Suprapubic skin (tissue), 4 donors: ENCODE data around the gene KRTAP4-4. TPM values are rescaled to one million over a fixed set of nuclear protein-coding genes. Genes with fewer than 3 reads are reported as not detected.
"Not testable (repeated sequence)": the region's sequence is repeated elsewhere in the genome, so short reads cannot be mapped to it uniquely, and the experiment has no call there.

ENCODE experiments used
- DNase-seq, 2 donors: peaks; one replicate each; pipeline ENCODE4 v3.0.0-alpha.2; 2019; ENCODE audit warnings: low spot score in 2 of 2
- H3K27ac ChIP-seq: fragments of 200-600 bp; sonication (generic); one replicate; pipeline ENCODE4 v1.5.1; 2019
- H3K27me3 ChIP-seq: fragments of 200-600 bp; sonication (generic); one replicate; pipeline ENCODE4 v1.5.1; 2019
- H3K36me3 ChIP-seq: fragments of 200-600 bp; sonication (generic); one replicate; pipeline ENCODE4 v1.5.1; 2019
- H3K4me1 ChIP-seq: fragments of 200-600 bp; sonication (generic); one replicate; pipeline ENCODE4 v1.5.1; 2019
- H3K4me3 ChIP-seq: fragments of 200-600 bp; sonication (generic); one replicate; pipeline ENCODE4 v1.5.1; 2019; ENCODE audit warnings: mild to moderate bottlenecking
- H3K9me3 ChIP-seq: fragments of 200-600 bp; sonication (generic); one replicate; pipeline ENCODE4 v1.5.1; 2019
- EP300 ChIP-seq: sonication (generic); formaldehyde crosslinking; IDR thresholded peaks from one replicate; pipeline ENCODE4 v1.6.1; 2017; ENCODE audit warnings: antibody characterized with exemption
- POLR2A ChIP-seq, 2 donors: fragments of 450-650 bp; IDR thresholded peaks; one replicate each; pipeline ENCODE4 v1.6.1; 2017; ENCODE audit warnings: antibody characterized with exemption in 2 of 2, mild to moderate bottlenecking in 2 of 2, moderate library complexity in 2 of 2
- POLR2AphosphoS5 ChIP-seq, 3 donors: sonication (generic); formaldehyde crosslinking; IDR thresholded peaks; one replicate each; pipeline ENCODE4 v1.6.1; 2017; ENCODE audit warnings: antibody characterized with exemption in 3 of 3
- WGBS: methylation state at CpG from one replicate; pipeline ENCODE4 v1.1.5; 2018; 5-methylcytosine and 5-hydroxymethylcytosine counted together
- total RNA-seq, 4 donors: library from RNA; depleted of rRNA; stranded (reverse); fragments of >200 nt; gene quantifications; one replicate each; pipeline ENCODE4 v1.1.0, GENCODE V29; 2016
- TF ChIP-seq, protein P1 (sequence below), 2 donors: fragments of 200-600 bp in 1 of 2; fragments of 450-650 bp in 1 of 2; sonication (generic) in 1 of 2; IDR thresholded peaks; one replicate each; pipeline ENCODE4 v1.5.1; 2016 to 2019; ENCODE audit warnings: antibody characterized with exemption in 2 of 2, mild to moderate bottlenecking in 1 of 2, moderate library complexity in 1 of 2

The KRTAP4-4 gene
- total RNA-seq, 4 donors from 2014 or later, result 7.7 to 81.7 (median 24.6) TPM; not detected in 1

DNA sequence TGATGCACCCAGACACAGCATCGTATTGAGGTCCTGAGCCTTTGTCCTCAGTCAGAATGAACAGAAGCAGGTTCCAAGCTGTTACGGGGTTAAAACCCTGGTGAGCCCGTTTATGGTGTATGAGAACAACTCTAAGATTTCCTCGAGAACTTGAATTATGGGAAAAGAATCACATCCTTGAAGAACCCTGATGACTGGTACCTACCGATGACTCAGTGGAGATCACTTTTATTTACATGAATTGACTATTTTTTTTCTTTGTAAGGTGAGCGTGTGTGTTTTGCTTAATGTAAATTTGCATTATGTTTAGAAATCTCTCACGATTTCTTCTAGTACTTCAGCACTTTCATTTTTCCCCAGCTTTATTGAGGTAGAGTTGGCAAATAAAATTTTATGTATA lies 3.3 kb upstream of the KRTAP4-4 start:
- Histone ChIP-seq H3K4me3 (no peak overlapping the region), H3K36me3 (no peaks in the 10 kb centered on the region), H3K27ac (no peak overlapping the region), H3K9me3 (no peaks in the 10 kb centered on the region), H3K27me3 (peaks cover 12% of the 10 kb centered on the region), H3K4me1 (no peaks in the 10 kb centered on the region)
- TF ChIP-seq, protein P1, sequence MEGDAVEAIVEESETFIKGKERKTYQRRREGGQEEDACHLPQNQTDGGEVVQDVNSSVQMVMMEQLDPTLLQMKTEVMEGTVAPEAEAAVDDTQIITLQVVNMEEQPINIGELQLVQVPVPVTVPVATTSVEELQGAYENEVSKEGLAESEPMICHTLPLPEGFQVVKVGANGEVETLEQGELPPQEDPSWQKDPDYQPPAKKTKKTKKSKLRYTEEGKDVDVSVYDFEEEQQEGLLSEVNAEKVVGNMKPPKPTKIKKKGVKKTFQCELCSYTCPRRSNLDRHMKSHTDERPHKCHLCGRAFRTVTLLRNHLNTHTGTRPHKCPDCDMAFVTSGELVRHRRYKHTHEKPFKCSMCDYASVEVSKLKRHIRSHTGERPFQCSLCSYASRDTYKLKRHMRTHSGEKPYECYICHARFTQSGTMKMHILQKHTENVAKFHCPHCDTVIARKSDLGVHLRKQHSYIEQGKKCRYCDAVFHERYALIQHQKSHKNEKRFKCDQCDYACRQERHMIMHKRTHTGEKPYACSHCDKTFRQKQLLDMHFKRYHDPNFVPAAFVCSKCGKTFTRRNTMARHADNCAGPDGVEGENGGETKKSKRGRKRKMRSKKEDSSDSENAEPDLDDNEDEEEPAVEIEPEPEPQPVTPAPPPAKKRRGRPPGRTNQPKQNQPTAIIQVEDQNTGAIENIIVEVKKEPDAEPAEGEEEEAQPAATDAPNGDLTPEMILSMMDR (IDR thresholded peaks at IDR 0.05), result no peak
- TF ChIP-seq POLR2AphosphoS5 (IDR thresholded peaks at IDR 0.05), result no peak
- no peak for TF ChIP-seq POLR2A (IDR thresholded peaks at IDR 0.05)
- no peak for TF ChIP-seq EP300
- DNase-seq, result no peak
- 74% methylated on average over 7 of the region's 7 CpGs for WGBS

DNA sequence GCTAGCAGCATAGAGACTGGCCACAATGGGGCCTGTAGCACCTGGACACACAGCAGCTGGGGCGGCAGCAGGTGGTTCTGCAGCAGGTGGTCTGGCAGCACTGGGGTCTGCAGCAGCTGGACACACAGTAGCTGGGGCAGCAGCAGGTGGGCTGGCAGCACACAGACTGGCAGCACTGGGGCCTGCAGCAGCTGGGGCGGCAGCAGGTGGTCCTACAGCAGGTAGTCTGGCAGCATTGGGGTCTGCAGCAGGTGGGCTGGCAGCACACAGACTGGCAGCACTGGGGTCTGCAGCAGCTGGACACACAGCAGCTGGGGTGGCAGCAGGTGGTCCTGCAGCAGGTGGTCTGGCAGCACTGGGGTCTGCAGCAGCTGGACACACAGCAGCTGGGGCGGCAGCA lies 358 bp downstream of the KRTAP4-4 start:
- WGBS, result no CpG with 5 or more reads among the region's 3 CpGs
- H3K36me3 ChIP-seq, DNase-seq, H3K9me3 ChIP-seq, H3K4me1 ChIP-seq, H3K27ac ChIP-seq, H3K4me3 ChIP-seq: not testable (repeated sequence)
- peaks cover 16% of the 10 kb centered on the region for H3K27me3 ChIP-seq

DNA sequence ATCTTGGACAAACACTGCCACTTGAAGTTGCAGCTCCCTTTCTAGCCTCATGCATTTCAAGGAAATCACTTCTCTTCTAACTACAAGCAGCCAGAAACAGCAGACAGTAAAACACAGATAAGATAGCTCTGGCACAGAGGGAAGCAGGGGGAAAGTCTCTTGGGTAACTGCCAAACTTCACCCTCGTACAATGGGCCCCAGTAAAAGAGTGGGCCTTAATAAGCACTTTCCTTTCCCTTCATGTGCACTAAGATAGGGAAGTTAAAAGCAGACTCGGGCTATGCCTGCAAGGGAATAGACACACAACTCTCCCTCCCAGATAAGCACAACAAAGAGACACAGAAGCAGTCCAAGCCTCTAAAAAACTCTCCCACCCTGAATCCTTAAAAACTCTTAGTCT lies 6.7 kb downstream of the KRTAP4-4 start:
- no peaks in the 10 kb centered on the region for H3K36me3 ChIP-seq
- no peaks in the 10 kb centered on the region for H3K4me1 ChIP-seq
- H3K27ac ChIP-seq, result no peak overlapping the region
- TF ChIP-seq POLR2A (IDR thresholded peaks at IDR 0.05) (no peak), POLR2AphosphoS5 (IDR thresholded peaks at IDR 0.05) (no peak), EP300 (no peak)
- TF ChIP-seq, protein P1 (IDR thresholded peaks at IDR 0.05), result no peak
- peaks cover 3% of the 10 kb centered on the region for H3K27me3 ChIP-seq
- WGBS, result 42% methylated on average over 2 of the region's 2 CpGs
- DNase-seq, result no peak
- H3K9me3 ChIP-seq, result no peaks in the 10 kb centered on the region
- no peak overlapping the region for H3K4me3 ChIP-seq

DNA sequence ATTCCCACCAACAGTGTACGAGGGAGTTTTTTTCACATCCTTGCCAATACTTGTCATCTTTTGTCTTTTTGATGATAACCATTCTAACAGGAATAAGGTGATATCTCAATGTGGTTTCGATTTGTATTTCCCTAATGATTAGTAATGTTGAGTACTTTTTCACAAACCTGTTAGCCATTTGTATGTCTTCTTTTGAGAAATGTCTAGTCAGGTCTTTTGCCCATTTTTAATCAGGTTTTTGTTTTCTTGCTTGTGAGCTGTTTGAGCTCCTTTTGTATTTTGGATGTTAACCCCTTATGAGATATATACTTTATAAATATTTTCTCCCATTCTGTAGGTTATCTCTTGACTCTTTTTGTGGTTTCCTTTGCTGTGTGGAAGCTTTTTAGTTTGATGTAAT lies 9.0 kb downstream of the KRTAP4-4 start:
- no peaks in the 10 kb centered on the region for H3K27me3 ChIP-seq
- no peaks in the 10 kb centered on the region for H3K9me3 ChIP-seq
- WGBS, result 72% methylated on average over 2 of the region's 2 CpGs
- H3K27ac ChIP-seq, result no peak overlapping the region
- no peak overlapping the region for H3K4me3 ChIP-seq
- DNase-seq, result no peak
- no peaks in the 10 kb centered on the region for H3K4me1 ChIP-seq
- TF ChIP-seq, protein P1 (IDR thresholded peaks at IDR 0.05), result no peak
- TF ChIP-seq POLR2A (IDR thresholded peaks at IDR 0.05) (no peak), POLR2AphosphoS5 (IDR thresholded peaks at IDR 0.05) (no peak), EP300 (no peak)
- H3K36me3 ChIP-seq, result no peaks in the 10 kb centered on the region

DNA sequence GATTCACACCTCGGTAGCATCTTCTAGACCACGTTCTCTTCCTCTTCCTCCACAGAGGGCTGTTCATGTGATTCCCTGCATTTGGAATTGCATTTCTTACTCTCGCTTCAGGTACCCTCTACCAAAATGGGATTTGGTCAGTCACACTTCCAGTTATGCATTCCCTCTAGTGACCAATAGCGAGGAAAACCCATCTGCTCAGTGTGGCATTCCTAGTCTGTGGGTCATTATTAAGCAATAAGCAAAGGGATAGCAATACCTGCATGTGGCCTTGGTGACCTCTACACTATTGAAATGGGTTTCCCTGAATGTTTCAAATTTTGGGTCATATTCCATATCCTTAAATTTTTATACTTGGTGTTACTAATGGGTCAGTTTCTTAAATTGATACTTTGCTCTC lies 10.5 kb downstream of the KRTAP4-4 start:
- WGBS, result 83% methylated on average over 4 of the region's 4 CpGs
- no peaks in the 10 kb centered on the region for H3K36me3 ChIP-seq
- H3K4me1 ChIP-seq, result no peaks in the 10 kb centered on the region
- TF ChIP-seq POLR2A (IDR thresholded peaks at IDR 0.05) (no peak), EP300 (no peak), POLR2AphosphoS5 (IDR thresholded peaks at IDR 0.05) (no peak)
- TF ChIP-seq, protein P1 (IDR thresholded peaks at IDR 0.05), result no peak
- no peak overlapping the region for H3K4me3 ChIP-seq
- H3K27me3 ChIP-seq, result no peaks in the 10 kb centered on the region
- DNase-seq, result no peak
- no peaks in the 10 kb centered on the region for H3K9me3 ChIP-seq
- H3K27ac ChIP-seq, result no peak overlapping the region

DNA sequence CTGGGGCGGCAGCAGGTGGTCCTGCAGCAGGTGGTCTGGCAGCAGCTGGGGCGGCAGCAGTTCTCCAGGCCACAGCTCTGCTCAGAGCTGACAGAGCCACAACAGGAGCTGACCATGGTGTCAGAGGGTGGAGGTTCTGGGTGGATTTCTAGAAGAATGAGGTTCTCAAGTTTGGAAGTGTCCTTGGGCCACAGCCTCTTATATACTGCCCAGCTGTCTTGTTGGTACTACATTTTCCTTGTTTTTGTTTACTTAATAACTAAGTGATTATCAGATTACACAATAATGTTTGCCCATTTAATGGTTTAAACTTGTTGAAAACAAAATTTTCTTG lies 10.9 kb downstream of the KRTAP4-4 start, which contains the start of gene KRTAP4-5:
TSS of gene KRTAP4-5 (minus strand) at position 174 of the 334 bp plus-strand sequence. CDS start at position 116, 58 bp downstream.
- no peak for DNase-seq
- Histone ChIP-seq H3K27me3 (no peaks in the 10 kb centered on the region), H3K27ac (no peak within 1 kb of the TSS), H3K36me3 (no peaks in the 10 kb centered on the region), H3K9me3 (no peaks in the 10 kb centered on the region), H3K4me1 (no peaks in the 10 kb centered on the region), H3K4me3 (no peak within 1 kb of the TSS)
- WGBS, result 48% methylated on average over 2 of the region's 2 CpGs
- TF ChIP-seq POLR2A (IDR thresholded peaks at IDR 0.05) (no peak), EP300 (no peak), POLR2AphosphoS5 (IDR thresholded peaks at IDR 0.05) (no peak)
- TF ChIP-seq, protein P1 (IDR thresholded peaks at IDR 0.05), result no peak

DNA sequence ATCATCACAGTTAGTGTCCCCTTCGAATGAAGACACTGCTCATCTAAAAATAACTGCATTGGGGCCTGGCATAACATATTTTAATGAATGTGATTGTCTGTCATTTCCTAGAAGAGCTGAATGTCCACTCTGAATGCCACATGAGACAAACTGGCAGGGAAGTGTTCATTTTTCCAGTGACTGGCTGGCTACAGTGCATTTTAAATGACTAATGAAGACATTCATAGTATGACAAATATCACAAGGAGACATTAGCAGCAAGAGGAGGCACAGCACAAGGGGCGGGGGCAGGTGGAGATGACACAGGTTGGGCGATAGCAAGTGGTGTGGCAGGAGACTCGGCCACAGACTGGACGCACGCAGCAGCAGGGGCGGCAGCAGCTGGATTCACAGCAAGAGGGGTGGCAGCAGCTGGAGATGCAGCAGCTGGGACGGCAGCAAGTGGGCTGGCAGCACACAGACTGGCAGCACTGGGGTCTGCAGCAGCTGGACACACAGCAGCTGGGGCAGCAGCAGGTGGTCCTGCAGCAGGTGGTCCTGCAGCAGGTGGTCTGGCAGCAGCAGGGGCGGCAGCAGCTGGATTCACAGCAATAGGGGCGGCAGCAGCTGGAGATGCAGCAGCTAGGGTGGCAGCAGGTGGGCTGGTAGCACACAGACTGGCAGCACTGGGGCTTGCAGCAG lies 11.4 kb downstream of the KRTAP4-4 start:
- DNase-seq, H3K27me3 ChIP-seq, H3K9me3 ChIP-seq, H3K27ac ChIP-seq, H3K4me3 ChIP-seq, H3K36me3 ChIP-seq, H3K4me1 ChIP-seq: not testable (repeated sequence)
- 86% methylated on average over 10 of the region's 10 CpGs for WGBS
